ENCODE data around the gene ZPLD1. TPM values are rescaled to one million over a fixed set of nuclear protein-coding genes. Genes with fewer than 3 reads are reported as not detected.

Gene ZPLD1
- total and polyA plus RNA-seq, 2 of the 8 experiments (the other 6 are each of a cell fraction or from before 2014, with no cell fraction given) = not detected

GRCh38 chr3:102449930-102450329 lies 15.1 kb downstream of the ZPLD1 start:
- Histone ChIP-seq H2BK20ac (ENCODE audit: low read length) (no peak overlapping the region), H4K5ac (ENCODE audit: insufficient read length, low read depth, low read length) (no peak overlapping the region), H2AK5ac (ENCODE audit: low read depth, low read length) (no peak overlapping the region), H4K8ac (ENCODE audit: extremely low read depth, insufficient read depth, low read length) (no peak overlapping the region), H2AFZ (ENCODE audit: low read length) (no peak overlapping the region), H3K36me3 (ENCODE audit: control insufficient read depth in 2 of 4, insufficient read depth in 4 of 4, low read length in 3 of 4) (no peaks in the 10 kb centered on the region), H2BK120ac (replicated peaks; ENCODE audit: low read depth, low read length) (no peak overlapping the region), H3K14ac (ENCODE audit: insufficient read length) (no peak overlapping the region), H3K23ac (ENCODE audit: insufficient read length) (no peak overlapping the region), H2BK12ac (ENCODE audit: low read depth, low read length) (no peak overlapping the region), H3K56ac (replicated peaks; ENCODE audit: insufficient read length, low read depth, low read length) (no peak overlapping the region), H3K9me3 (ENCODE audit: insufficient read depth in 2 of 2, low read depth in 1 of 2, low read length in 1 of 2) (no peaks in the 10 kb centered on the region), H3K23me2 (ENCODE audit: low read depth, low read length) (no peaks in the 10 kb centered on the region), H3K79me2 (ENCODE audit: control insufficient read depth in 1 of 2, insufficient read depth in 2 of 2, low read length in 2 of 2) (no peaks in the 10 kb centered on the region), H3K4me3 (ENCODE audit: extremely low read depth in 1 of 4, insufficient read depth in 2 of 4, low read depth in 3 of 4, low read length in 4 of 4) (no peak overlapping the region), H3K27me3 (replicated peaks in 1 of 4; ENCODE audit: control insufficient read depth in 3 of 4, extremely low read depth in 1 of 4, insufficient read depth in 3 of 4, low read length in 3 of 4) (no peaks in the 10 kb centered on the region), H3K27ac (ENCODE audit: low read depth, low read length) (no peak overlapping the region), H4K91ac (replicated peaks; ENCODE audit: insufficient read length, low read length) (no peak overlapping the region), H3K18ac (ENCODE audit: extremely low read depth, low read length) (no peak overlapping the region), H3K4me1 (replicated peaks in 1 of 4; ENCODE audit: control insufficient read depth in 3 of 4, insufficient read depth in 4 of 4, low read length in 3 of 4) (no peaks in the 10 kb centered on the region), H2BK5ac (ENCODE audit: low read depth, low read length) (no peak overlapping the region), H4K20me1 (replicated peaks in 1 of 2; ENCODE audit: control insufficient read depth in 1 of 2, insufficient read depth in 2 of 2, low read length in 2 of 2) (no peaks in the 10 kb centered on the region), H3K4ac (replicated peaks; ENCODE audit: insufficient read length, low read depth, low read length) (no peak overlapping the region), H3K9ac (replicated peaks in 1 of 4; ENCODE audit: extremely low read depth in 1 of 4, low read depth in 3 of 4, low read length in 3 of 4) (no peak overlapping the region), H2BK15ac (ENCODE audit: low read length) (no peak overlapping the region), H3K79me1 (ENCODE audit: low read depth, low read length) (no peaks in the 10 kb centered on the region), H3K4me2 (ENCODE audit: insufficient read depth in 1 of 2, low read depth in 2 of 2, low read length in 2 of 2) (no peak overlapping the region)
- FAIRE-seq (no peak), DNase-seq (ENCODE audit: low read depth in 1 of 2, low spot score in 2 of 2) (no peak)
- 92% methylated on average over 3 of the region's 3 CpGs; no CpG with 5 or more reads in 1 of the 2 experiments for WGBS, 2 experiments (ENCODE audit: extremely low coverage in 1 of 2, insufficient coverage in 1 of 2, insufficient read length in 1 of 2, insufficient replicate concordance in 2 of 2, low coverage in 1 of 2, low lambda C conversion rate in 2 of 2, missing lambda C conversion rate in 1 of 2)
- ChIA-PET CTCF (ENCODE audit: partially characterized antibody) (interaction anchor here (2.8 kb wide), 1 partner anchor 221 kb away, joined by 7 read pairs; no protein-coding TSS in a partner anchor), POLR2A (ENCODE audit: partially characterized antibody) (no interaction called here)
- TF ChIP-seq PHF8 (conservative IDR thresholded peaks at IDR 0.05; ENCODE audit: low read depth, low read length) (no peak), HDAC6 (IDR thresholded peaks at IDR 0.05; ENCODE audit: low read depth, low read length) (no peak), TEAD4 (IDR thresholded peaks at IDR 0.05; ENCODE audit: low read depth, low read length) (no peak), BACH1 (IDR thresholded peaks at IDR 0.05; ENCODE audit: low read length) (no peak), ATF2 (IDR thresholded peaks at IDR 0.05; ENCODE audit: low read length) (no peak), SP4 (IDR thresholded peaks at IDR 0.05; ENCODE audit: low read length) (no peak), BRCA1 (IDR thresholded peaks at IDR 0.05; ENCODE audit: low read depth, low read length) (no peak), TAF1 (IDR thresholded peaks at IDR 0.05; ENCODE audit: low read depth, low read length) (no peak), SIRT6 (IDR thresholded peaks at IDR 0.05; ENCODE audit: low read length) (no peak), KDM1A (IDR thresholded peaks at IDR 0.05; ENCODE audit: borderline replicate concordance, low read length) (no peak), GTF2F1 (IDR thresholded peaks at IDR 0.05; ENCODE audit: borderline replicate concordance, low read depth, low read length) (no peak), RXRA (IDR thresholded peaks at IDR 0.05; ENCODE audit: insufficient read depth, low read depth, low read length) (no peak), GABPA (IDR thresholded peaks at IDR 0.05; ENCODE audit: borderline replicate concordance, insufficient read depth, low read length) (no peak), POLR2A (IDR thresholded peaks at IDR 0.05; ENCODE audit: control extremely low read depth in 1 of 2, low read depth in 2 of 2, low read length in 2 of 2) (no peak)
